DLD1 (cell line): Measurements from ENCODE around the gene CLIC5.

Experiments used
- in situ Hi-C: cut with HindIII; loops from 2 replicates; pipeline ENCODE4 v1.10.0; 2017; ENCODE audit warnings: low sequenced_read_pairs

CLIC5 gene

GRCh38 chr6:46036911-46037310 lies 21.3 kb upstream of the CLIC5 start:
- in situ Hi-C loops, result no loop called here

- in situ Hi-C loops, result no loop called here
These were observed 19.6 kb upstream of the CLIC5 start for GRCh38 chr6:46035242-46035641.

GRCh38 chr6:46032110-46032998 lies 16.7 kb upstream of the CLIC5 start:
- in situ Hi-C loops, result no loop called here

- in situ Hi-C loops, result no loop called here
These were observed 13.9 kb upstream of the CLIC5 start for GRCh38 chr6:46029602-46030001.

GRCh38 chr6:46026307-46026706 lies 10.6 kb upstream of the CLIC5 start:
- in situ Hi-C loops, result no loop called here

- in situ Hi-C loops, result no loop called here
These were observed 9.9 kb upstream of the CLIC5 start for GRCh38 chr6:46025573-46025972.

- in situ Hi-C loops, result no loop called here
These were observed 8.6 kb upstream of the CLIC5 start for GRCh38 chr6:46024124-46024769.

- in situ Hi-C loops, result no loop called here
These were observed 7.7 kb upstream of the CLIC5 start for GRCh38 chr6:46023216-46023915.

GRCh38 chr6:46022106-46022948 lies 6.7 kb upstream of the CLIC5 start:
- in situ Hi-C loops, result no loop called here

GRCh38 chr6:46017726-46018125 lies 2.1 kb upstream of the CLIC5 start:
- in situ Hi-C loops, result no loop called here

GRCh38 chr6:46016063-46016608 lies 476 bp upstream of the CLIC5 start:
- in situ Hi-C loops, result no loop called here

- in situ Hi-C loops, result no loop called here
These were observed 1.0 kb downstream of the CLIC5 start for GRCh38 chr6:46014511-46015118.

GRCh38 chr6:46014046-46014445 lies 1.6 kb downstream of the CLIC5 start:
- in situ Hi-C loops, result no loop called here

GRCh38 chr6:46013639-46014038 lies 2.0 kb downstream of the CLIC5 start:
- in situ Hi-C loops, result no loop called here

GRCh38 chr6:46012834-46013233 lies 2.8 kb downstream of the CLIC5 start:
- in situ Hi-C loops, result no loop called here

- in situ Hi-C loops, result no loop called here
These were observed 4.2 kb downstream of the CLIC5 start for GRCh38 chr6:46011188-46012085.

- in situ Hi-C loops, result no loop called here
These were observed 4.9 kb downstream of the CLIC5 start for GRCh38 chr6:46010771-46011170.

- in situ Hi-C loops, result no loop called here
These were observed 5.4 kb downstream of the CLIC5 start for GRCh38 chr6:46010270-46010669.

- in situ Hi-C loops, result no loop called here
These were observed 13.4 kb downstream of the CLIC5 start for GRCh38 chr6:46002264-46002663.
